Liver (tissue), 9 donors: ENCODE data around the gene SFXN3. TPM values are rescaled to one million over a fixed set of nuclear protein-coding genes. Genes with fewer than 3 reads are reported as not detected.

ENCODE experiments used
- DNase-seq: peaks from one replicate; pipeline ENCODE4 v3.0.0-alpha.2; 2017; ENCODE audit warnings: low spot score
- H3K27ac ChIP-seq, 2 donors: one replicate each; pipeline ENCODE4 v1.7.0; 2013; ENCODE audit warnings: inconsistent platforms in 2 of 2, low read length in 2 of 2, control low read depth in 1 of 2, low read depth in 1 of 2, mild to moderate bottlenecking in 1 of 2
- H3K27me3 ChIP-seq, 4 donors: one replicate each; pipeline versions ENCODE4 v1.6.1 to v1.7.0; 2013; ENCODE audit warnings: low read length in 3 of 4, inconsistent platforms in 1 of 4, mild to moderate bottlenecking in 1 of 4, moderate library complexity in 1 of 4; ENCODE audit not compliant: control insufficient read depth in 4 of 4, insufficient read depth in 4 of 4
- H3K36me3 ChIP-seq, 4 donors: one replicate each; pipeline versions ENCODE4 v1.6.1 to v1.7.0; 2013; ENCODE audit warnings: low read length in 3 of 4, mild to moderate bottlenecking in 3 of 4, low read depth in 1 of 4, moderate library complexity in 1 of 4; ENCODE audit not compliant: control insufficient read depth in 4 of 4, insufficient read depth in 3 of 4
- H3K4me1 ChIP-seq, 4 donors: one replicate each; pipeline versions ENCODE4 v1.6.1 to v1.7.0; 2013; ENCODE audit warnings: low read length in 3 of 4, mild to moderate bottlenecking in 3 of 4, moderate library complexity in 1 of 4; ENCODE audit not compliant: control insufficient read depth in 4 of 4, insufficient read depth in 4 of 4
- H3K4me3 ChIP-seq, 3 donors: one replicate each; pipeline versions ENCODE4 v1.6.1 to v1.7.0; 2013; ENCODE audit warnings: low read length in 3 of 3, control low read depth in 1 of 3, low read depth in 1 of 3, mild to moderate bottlenecking in 1 of 3
- H3K9ac ChIP-seq, 2 donors: one replicate each; pipeline ENCODE4 v1.7.0; 2013; ENCODE audit warnings: low read length in 2 of 2, mild to moderate bottlenecking in 2 of 2, moderate library complexity in 2 of 2, control low read depth in 1 of 2, low read depth in 1 of 2
- H3K9me3 ChIP-seq, 4 donors: one replicate each; pipeline versions ENCODE4 v1.6.1 to v1.7.0; 2013; ENCODE audit warnings: low read length in 3 of 4; ENCODE audit not compliant: control insufficient read depth in 4 of 4
- EGR1 ChIP-seq, 2 donors: IDR thresholded peaks; 2 replicates each; pipeline ENCODE4 v1.6.1; 2016 to 2018; ENCODE audit warnings: antibody characterized with exemption in 2 of 2, low read depth in 2 of 2
- FOXA1 ChIP-seq: IDR thresholded peaks from 2 replicates; pipeline ENCODE4 v1.6.1; 2016; ENCODE audit warnings: antibody characterized with exemption
- FOXA2 ChIP-seq: IDR thresholded peaks from 2 replicates; pipeline ENCODE4 v1.6.1; 2016; ENCODE audit warnings: antibody characterized with exemption
- GABPA ChIP-seq, 2 donors: IDR thresholded peaks in 1 of 2; conservative IDR thresholded peaks in 1 of 2; 2 replicates each; pipeline ENCODE4 v1.6.1; 2016; ENCODE audit warnings: antibody characterized with exemption in 2 of 2, mild to moderate bottlenecking in 1 of 2, moderate library complexity in 1 of 2
- HNF4A ChIP-seq, 2 donors: conservative IDR thresholded peaks; 2 replicates each; pipeline ENCODE4 v1.6.1; 2016; ENCODE audit warnings: antibody characterized with exemption in 2 of 2, mild to moderate bottlenecking in 2 of 2
- HNF4G ChIP-seq: IDR thresholded peaks from 2 replicates; pipeline ENCODE4 v1.6.1; 2016; ENCODE audit warnings: antibody characterized with exemption
- JUND ChIP-seq, 2 donors: IDR thresholded peaks; 2 replicates each; pipeline ENCODE4 v1.6.1; 2016; ENCODE audit warnings: antibody characterized with exemption in 2 of 2
- NR2F2 ChIP-seq: IDR thresholded peaks from 2 replicates; pipeline ENCODE4 v1.6.1; 2016; ENCODE audit warnings: antibody characterized with exemption
- RAD21 ChIP-seq, 2 donors: IDR thresholded peaks; 2 replicates each; pipeline ENCODE4 v1.6.1; 2016; ENCODE audit warnings: antibody characterized with exemption in 2 of 2, mild to moderate bottlenecking in 2 of 2
- RXRA ChIP-seq, 2 donors: IDR thresholded peaks; 2 replicates each; pipeline ENCODE4 v1.6.1; 2017 to 2018; ENCODE audit warnings: antibody characterized with exemption in 2 of 2, mild to moderate bottlenecking in 1 of 2
- SP1 ChIP-seq: IDR thresholded peaks from 2 replicates; pipeline ENCODE4 v1.6.1; 2018; ENCODE audit warnings: antibody characterized with exemption, mild to moderate bottlenecking
- TAF1 ChIP-seq: conservative IDR thresholded peaks from 2 replicates; pipeline ENCODE4 v1.6.1; 2016; ENCODE audit warnings: antibody characterized with exemption, mild to moderate bottlenecking
- YY1 ChIP-seq: IDR thresholded peaks from 2 replicates; pipeline ENCODE4 v1.6.1; 2016; ENCODE audit warnings: antibody characterized with exemption, mild to moderate bottlenecking
- polyA plus RNA-seq, 2 donors: library from polyadenylated mRNA; stranded (reverse) in 1 of 2; unstranded in 1 of 2; fragments of 200-250 nt in 1 of 2; fragments of >200 nt in 1 of 2; fragmentation: Nextera tagmentation in 1 of 2; extraction: Ambion mirVana in 1 of 2; gene quantifications; one replicate each; pipeline versions ENCODE4 v1.2.1 to v1.2.3, GENCODE V29; 2013 to 2015
- total RNA-seq, 2 donors: library from RNA; depleted of rRNA; stranded (reverse); fragments of >200 nt; gene quantifications; one replicate each; pipeline ENCODE4 v1.2.3, GENCODE V29; 2014
- TF ChIP-seq, protein P1 (sequence below): fragments of 150-350 bp; IDR thresholded peaks from 2 replicates; pipeline ENCODE4 v1.5.1; 2017; ENCODE audit warnings: improper control_type of control experiment, low read depth, low read length; ENCODE audit not compliant: missing input control
- TF ChIP-seq, protein P2 (sequence below): IDR thresholded peaks from 2 replicates; pipeline ENCODE4 v1.6.1; 2016; ENCODE audit warnings: antibody characterized with exemption
- TF ChIP-seq, protein P3 (sequence below): IDR thresholded peaks from 2 replicates; pipeline ENCODE4 v1.6.1; 2016; ENCODE audit warnings: antibody characterized with exemption, mild to moderate bottlenecking
- TF ChIP-seq, protein P4 (sequence below): IDR thresholded peaks from 2 replicates; pipeline ENCODE4 v1.6.1; 2016; ENCODE audit warnings: antibody characterized with exemption
- TF ChIP-seq, protein P5 (sequence below): IDR thresholded peaks from 2 replicates; pipeline ENCODE4 v1.6.1; 2016; ENCODE audit warnings: antibody characterized with exemption
- donor health status: healthy.
- donor health status: healthy.
- donor health status: healthy.
- donor health status: healthy.
- donor health status: healthy.

The SFXN3 gene
- total and polyA plus RNA-seq, 4 donors: 1.7 to 11.1 (median 6.3) TPM

DNA sequence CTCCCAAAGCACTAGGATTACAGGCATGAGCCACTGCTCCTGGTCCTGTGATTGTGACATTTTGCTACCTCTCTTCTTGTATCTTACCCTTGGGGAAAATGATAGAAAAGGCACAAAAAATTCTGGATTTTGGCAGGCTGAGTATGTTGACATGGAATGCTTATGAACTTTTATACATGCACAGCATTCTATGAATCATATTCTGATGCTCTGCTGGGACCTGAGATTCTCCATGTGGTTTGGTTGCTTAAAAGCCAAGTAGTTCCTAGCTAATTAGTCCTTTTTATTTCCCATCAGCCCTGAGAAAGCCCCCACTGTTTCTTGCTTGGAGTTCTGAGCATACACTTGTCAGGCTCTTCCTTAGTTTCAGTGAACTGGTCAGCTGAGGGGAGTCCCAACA is 22.5 kb downstream of the SFXN3 start:
- no peaks in the 10 kb centered on the region for H3K36me3 ChIP-seq
- H3K4me1 ChIP-seq: peaks cover 0 to 11% (median 3%) of the 10 kb centered on the region in 4 donors
- H3K27me3 ChIP-seq: peaks cover 0 to 6% (median 2%) of the 10 kb centered on the region in 4 donors
- no peak overlapping the region for H3K27ac ChIP-seq
- no peak for TF ChIP-seq HNF4G
- no peak for TF ChIP-seq SP1
- TF ChIP-seq JUND (IDR thresholded peaks at IDR 0.05): no peak
- no peak for TF ChIP-seq NR2F2
- TF ChIP-seq, protein P1, sequence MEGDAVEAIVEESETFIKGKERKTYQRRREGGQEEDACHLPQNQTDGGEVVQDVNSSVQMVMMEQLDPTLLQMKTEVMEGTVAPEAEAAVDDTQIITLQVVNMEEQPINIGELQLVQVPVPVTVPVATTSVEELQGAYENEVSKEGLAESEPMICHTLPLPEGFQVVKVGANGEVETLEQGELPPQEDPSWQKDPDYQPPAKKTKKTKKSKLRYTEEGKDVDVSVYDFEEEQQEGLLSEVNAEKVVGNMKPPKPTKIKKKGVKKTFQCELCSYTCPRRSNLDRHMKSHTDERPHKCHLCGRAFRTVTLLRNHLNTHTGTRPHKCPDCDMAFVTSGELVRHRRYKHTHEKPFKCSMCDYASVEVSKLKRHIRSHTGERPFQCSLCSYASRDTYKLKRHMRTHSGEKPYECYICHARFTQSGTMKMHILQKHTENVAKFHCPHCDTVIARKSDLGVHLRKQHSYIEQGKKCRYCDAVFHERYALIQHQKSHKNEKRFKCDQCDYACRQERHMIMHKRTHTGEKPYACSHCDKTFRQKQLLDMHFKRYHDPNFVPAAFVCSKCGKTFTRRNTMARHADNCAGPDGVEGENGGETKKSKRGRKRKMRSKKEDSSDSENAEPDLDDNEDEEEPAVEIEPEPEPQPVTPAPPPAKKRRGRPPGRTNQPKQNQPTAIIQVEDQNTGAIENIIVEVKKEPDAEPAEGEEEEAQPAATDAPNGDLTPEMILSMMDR: no peak
- TF ChIP-seq, protein P2, sequence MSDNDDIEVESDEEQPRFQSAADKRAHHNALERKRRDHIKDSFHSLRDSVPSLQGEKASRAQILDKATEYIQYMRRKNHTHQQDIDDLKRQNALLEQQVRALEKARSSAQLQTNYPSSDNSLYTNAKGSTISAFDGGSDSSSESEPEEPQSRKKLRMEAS: no peak
- TF ChIP-seq, protein P3, sequence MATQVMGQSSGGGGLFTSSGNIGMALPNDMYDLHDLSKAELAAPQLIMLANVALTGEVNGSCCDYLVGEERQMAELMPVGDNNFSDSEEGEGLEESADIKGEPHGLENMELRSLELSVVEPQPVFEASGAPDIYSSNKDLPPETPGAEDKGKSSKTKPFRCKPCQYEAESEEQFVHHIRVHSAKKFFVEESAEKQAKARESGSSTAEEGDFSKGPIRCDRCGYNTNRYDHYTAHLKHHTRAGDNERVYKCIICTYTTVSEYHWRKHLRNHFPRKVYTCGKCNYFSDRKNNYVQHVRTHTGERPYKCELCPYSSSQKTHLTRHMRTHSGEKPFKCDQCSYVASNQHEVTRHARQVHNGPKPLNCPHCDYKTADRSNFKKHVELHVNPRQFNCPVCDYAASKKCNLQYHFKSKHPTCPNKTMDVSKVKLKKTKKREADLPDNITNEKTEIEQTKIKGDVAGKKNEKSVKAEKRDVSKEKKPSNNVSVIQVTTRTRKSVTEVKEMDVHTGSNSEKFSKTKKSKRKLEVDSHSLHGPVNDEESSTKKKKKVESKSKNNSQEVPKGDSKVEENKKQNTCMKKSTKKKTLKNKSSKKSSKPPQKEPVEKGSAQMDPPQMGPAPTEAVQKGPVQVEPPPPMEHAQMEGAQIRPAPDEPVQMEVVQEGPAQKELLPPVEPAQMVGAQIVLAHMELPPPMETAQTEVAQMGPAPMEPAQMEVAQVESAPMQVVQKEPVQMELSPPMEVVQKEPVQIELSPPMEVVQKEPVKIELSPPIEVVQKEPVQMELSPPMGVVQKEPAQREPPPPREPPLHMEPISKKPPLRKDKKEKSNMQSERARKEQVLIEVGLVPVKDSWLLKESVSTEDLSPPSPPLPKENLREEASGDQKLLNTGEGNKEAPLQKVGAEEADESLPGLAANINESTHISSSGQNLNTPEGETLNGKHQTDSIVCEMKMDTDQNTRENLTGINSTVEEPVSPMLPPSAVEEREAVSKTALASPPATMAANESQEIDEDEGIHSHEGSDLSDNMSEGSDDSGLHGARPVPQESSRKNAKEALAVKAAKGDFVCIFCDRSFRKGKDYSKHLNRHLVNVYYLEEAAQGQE: no peak
- TF ChIP-seq, protein P4, sequence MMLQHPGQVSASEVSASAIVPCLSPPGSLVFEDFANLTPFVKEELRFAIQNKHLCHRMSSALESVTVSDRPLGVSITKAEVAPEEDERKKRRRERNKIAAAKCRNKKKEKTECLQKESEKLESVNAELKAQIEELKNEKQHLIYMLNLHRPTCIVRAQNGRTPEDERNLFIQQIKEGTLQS: no peak
- no peak for TF ChIP-seq YY1
- TF ChIP-seq FOXA2: no peak
- TF ChIP-seq, protein P5, sequence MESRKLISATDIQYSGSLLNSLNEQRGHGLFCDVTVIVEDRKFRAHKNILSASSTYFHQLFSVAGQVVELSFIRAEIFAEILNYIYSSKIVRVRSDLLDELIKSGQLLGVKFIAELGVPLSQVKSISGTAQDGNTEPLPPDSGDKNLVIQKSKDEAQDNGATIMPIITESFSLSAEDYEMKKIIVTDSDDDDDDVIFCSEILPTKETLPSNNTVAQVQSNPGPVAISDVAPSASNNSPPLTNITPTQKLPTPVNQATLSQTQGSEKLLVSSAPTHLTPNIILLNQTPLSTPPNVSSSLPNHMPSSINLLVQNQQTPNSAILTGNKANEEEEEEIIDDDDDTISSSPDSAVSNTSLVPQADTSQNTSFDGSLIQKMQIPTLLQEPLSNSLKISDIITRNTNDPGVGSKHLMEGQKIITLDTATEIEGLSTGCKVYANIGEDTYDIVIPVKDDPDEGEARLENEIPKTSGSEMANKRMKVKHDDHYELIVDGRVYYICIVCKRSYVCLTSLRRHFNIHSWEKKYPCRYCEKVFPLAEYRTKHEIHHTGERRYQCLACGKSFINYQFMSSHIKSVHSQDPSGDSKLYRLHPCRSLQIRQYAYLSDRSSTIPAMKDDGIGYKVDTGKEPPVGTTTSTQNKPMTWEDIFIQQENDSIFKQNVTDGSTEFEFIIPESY: no peak
- TF ChIP-seq GABPA (IDR thresholded peaks at IDR 0.05 in 1 of 2, conservative IDR thresholded peaks at IDR 0.05 in 1 of 2): no peak
- no peak for TF ChIP-seq FOXA1
- TF ChIP-seq RXRA (IDR thresholded peaks at IDR 0.05): no peak
- no peak for TF ChIP-seq EGR1 (IDR thresholded peaks at IDR 0.05; ENCODE audit: low read depth in 2 of 2)
- TF ChIP-seq TAF1: no peak
- TF ChIP-seq HNF4A (conservative IDR thresholded peaks at IDR 0.05): no peak
- no peak for TF ChIP-seq RAD21 (IDR thresholded peaks at IDR 0.05)
- no peak overlapping the region for H3K4me3 ChIP-seq
- no peak for DNase-seq
- H3K9me3 ChIP-seq: no peaks in the 10 kb centered on the region
- H3K9ac ChIP-seq: no peak overlapping the region
